ENCODE measurements around the gene SLC45A2.

Gene SLC45A2

DNA sequence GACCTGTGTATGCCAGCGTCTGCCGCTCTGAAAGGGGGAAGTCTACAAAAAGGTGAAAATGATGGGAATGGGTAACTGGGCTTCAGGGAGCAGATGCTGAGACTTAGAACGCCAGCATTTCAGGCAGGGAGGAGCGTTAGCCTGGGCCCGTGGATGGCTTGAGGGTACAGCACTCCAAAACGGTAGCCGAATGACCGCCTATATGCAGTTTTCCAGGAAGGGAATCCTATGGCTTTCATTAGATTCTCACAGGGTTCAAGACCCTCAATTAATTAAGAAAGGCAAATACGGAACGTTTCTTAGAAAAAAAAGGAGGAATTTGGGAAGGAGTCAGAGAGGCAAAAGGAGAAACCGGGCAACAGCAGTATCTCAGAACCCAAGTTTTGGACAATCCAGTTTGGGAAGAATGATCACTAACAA lies 22.7 kb upstream of the SLC45A2 start:
- DNase-seq = peak in 1 of 2 experiments; percentile 13

DNA sequence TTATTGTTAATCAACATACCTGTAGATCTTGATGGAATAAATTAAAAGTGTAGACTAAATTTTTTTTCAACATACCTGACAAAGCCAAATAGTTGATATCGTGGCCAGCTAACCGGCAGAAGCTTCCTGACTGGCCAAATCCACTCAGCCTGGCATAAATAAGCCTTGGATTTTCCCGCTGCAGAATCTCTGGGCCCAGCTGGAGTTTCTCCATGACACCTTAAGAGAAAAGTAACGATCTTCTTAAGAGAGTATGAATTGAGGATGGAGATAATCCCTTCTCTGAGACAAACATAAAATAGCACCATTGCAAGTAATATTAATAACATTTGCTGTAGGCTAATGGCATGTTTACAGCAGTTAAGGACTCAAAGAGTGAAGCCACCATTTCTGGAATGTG lies 21.2 kb upstream of the SLC45A2 start:
- no peak for DNase-seq

DNA sequence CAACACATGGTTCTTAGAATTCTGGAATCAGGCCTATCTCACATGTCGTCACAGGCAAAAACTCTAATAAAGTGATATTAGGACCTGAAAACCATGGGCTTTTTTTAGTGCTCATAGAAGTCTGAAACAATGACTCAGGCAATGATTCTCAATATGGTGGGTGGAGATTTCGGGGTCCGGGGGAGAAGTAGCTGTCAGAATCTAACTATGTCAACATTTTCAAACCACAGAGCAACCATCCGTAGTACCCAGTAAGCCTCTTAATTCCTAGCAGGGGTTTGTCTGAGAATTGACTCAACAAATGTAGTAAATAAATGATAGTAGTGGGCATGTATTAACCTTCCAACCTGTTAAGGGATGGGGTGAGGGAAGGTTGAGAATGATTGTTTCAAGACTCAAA lies 20.7 kb upstream of the SLC45A2 start:
- DNase-seq = no peak

DNA sequence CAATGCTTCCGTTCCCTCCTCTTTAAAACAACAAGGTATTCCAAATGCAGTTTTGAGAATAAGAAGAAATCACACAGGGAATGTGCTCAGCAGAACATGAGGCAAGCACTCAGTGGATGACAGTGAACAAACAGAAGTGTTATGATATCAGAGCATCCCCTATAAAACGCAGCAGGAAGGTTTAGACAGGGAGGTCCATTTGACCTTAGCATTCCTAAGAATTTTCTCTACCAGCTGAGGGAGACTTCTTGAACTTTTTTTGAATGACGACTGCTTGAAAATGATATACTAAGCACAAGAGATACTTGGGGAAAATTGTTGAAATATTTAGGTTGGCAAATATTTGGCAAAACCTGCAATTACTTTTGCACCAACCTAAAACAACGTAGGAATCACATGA lies 19.4 kb upstream of the SLC45A2 start:
- DNase-seq = no peak

DNA sequence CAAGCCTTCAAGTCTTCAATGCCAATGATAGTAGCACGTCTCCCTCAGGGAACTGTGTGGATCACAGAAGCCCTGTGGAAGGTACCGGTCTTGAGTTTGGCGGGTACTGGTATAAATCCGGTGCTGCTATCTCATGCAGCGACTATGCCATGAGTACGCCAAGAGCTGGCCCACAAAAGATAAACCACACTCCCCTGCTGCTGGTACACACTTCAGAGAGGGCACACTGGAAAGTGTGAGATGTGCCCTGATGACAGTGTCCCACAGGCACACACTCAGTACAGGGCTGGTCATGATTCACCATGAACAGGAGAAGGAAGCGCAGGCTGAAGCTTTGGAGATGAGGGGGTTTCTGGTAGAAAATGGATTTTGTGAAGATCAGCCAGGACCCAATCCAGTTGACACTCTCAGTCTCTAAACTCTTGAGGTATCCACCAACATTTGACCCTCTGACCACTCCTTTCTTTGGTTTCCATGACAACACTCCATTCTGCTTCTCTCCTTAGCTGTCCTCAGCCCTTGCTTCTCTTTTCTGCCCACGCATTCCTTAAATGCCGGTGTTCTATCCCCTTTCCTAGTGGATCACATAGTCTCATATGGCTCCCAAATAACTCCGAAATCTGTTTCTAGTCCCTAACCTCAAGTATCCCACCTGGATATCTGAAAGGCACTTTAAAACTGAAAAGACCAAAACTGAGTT lies 18.3 kb upstream of the SLC45A2 start:
- no peak for DNase-seq

DNA sequence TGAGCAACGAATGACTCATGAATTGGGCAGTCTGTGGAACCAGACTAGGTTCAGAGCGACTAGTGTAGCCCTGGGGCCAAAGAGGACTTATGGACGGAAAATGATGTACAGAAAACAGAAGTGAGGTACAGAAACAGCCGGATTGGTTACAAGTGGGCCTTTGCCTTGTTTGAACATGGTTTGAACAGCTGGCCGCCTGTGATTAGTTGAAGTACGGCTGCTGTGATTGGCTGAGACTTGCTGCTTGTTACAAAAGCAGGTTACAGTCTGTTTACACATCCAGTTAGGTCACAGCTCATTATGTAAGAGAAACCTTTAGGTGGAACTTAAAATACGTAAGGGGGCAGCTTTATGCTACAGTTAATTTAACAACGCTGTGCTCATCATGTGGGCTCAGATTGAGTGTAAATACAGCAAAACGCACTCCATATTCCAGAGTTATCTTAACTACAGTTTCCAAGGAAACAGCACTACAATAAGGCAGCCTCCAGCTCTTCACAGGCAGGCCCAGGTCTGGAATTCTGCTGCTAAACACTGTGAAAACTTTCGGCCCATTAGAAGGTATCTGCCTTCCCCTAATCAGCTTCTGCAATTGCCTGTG lies 16.8 kb upstream of the SLC45A2 start:
- no peak for DNase-seq

DNA sequence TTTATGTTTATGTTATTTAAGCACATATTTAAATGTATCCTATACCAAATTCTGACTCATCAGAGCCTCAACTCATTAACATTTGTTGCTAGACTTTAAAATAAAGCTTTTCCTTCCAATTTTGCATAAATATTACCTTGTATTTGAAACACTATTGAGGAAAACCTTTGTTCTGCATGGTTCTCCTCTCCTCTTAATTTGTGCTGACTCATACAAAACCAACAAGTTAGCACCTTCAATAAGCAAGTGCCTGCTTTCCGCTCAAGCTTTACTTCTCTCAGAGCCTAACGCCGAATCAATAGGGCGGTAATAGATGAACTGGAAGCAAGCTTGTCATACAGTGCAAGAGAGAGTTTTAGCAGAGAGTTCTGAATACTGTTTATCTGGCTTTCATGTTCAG lies 15.5 kb upstream of the SLC45A2 start:
- no peak for DNase-seq

DNA sequence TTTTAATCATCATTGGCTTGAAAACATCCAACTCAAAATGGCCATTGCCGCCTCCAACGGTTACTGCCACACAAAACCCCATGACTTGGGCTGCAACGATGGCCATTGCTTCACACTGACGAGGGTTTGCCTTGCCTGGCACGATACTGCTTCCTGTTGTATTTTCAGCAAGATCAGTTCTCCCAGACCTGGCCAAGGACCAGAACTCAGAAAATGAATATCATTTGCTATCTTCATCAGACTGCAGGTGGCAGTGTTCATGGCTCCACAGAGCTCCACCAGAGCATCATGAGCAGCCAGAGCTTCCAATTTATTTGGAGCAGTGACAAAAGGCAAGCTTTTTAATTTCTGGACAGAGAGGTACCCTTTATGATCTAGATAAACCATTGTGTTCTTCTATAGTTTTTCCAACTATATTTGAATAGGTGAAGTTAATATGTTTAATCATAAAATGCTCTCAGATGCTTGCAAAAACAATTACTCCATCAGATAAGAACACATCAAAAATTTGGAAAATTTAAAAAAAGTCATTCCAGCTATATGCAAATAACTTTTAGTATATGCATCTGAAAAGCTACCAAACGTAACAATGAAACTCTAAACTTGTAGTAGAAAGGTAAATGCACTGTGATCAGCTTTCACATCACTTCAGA lies 13.0 kb upstream of the SLC45A2 start:
- DNase-seq = peak; percentile 89 to 93

DNA sequence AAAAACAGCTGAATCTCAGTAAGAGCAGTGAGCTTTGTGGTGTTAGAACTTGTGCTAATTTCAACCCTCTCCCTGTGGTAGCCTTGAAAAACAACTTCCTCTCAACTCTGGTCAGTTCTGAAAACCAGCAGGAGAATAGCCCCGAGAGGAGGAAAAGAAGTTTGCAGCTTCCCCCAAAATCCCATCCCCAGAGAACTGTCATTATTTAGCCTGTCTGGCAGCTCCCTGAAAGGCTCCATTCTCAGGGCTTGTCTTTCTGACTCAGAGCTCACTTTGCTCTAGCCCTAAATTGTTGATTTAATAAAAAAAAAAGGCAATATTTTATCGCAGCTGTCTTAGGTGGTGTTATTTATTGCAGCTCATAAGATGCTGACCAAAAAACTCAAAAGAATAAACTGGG lies 11.4 kb upstream of the SLC45A2 start:
- no peak for DNase-seq

DNA sequence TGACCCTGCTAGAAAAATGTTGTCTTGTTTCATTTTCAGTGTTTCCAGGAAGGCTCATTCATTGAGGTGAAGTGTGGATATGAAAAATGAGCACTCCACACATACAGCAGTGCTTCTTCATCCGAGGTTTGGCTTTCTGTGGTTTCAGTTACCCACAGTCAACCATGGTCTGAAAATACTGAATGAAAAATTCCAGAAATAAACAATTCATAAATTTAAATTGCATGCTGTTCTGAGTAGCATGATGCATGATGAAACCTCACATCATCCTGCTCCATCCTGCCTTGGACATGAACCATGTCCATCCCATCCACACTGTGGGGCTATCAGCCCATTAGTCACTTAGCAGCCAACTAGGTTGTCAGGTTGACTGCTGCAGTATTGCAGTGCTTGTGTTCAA lies 10.4 kb upstream of the SLC45A2 start:
- peak in 1 of 2 experiments; percentile 17 for DNase-seq

DNA sequence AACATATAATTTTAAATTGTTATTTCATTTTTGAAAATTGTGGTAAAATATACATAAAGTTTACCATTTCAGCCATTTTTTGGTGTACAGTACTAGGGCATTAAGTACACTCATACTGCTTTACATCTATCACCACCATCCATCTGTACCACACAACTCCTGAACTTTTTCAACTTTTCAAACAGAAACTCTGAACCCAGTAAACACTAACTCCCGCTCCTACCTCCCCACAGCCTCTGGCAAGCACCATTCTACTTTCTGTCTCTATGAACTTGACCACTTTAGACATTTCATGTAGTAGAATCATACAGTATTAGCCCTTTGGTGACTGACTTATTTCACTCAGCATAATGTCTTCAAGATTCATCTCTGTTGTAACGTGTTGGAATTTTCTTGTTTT lies 8.4 kb upstream of the SLC45A2 start:
- DNase-seq = no peak

DNA sequence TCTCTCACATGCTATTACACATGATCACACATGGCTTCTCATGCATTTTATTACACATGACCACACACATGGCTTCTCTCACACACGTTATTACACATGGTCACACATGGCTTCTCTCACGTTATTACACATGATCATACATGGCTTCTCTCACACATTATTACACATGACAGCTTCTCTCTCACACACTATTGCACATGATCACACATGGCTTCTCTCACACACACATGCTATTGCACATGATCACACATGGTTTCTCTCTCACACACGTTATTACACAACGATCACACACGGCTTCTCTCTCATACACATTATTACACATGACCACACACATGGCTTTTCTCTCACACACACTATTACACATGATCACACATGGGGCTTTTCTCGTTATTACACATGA lies 954 bp upstream of the SLC45A2 start:
- DNase-seq = no peak

DNA sequence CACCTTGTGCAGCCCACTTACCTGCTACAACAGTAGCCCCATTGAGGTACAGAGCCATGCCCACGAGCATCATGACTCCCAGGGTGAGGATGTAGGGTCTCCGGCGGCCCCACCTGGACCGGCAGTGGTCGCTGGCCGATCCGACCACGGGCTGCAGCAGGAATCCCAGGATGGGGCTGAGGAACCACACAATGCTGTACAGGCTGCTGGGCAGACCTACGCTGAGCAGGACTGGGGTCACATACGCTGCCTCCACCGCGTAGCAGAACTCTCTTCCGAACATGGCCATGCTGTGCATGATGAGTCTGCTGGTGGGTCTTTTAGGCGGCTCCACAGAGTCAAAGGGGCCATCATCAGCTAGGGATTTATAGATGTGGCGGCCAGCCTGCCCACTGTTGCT lies 315 bp downstream of the SLC45A2 start:
- no peak for DNase-seq

DNA sequence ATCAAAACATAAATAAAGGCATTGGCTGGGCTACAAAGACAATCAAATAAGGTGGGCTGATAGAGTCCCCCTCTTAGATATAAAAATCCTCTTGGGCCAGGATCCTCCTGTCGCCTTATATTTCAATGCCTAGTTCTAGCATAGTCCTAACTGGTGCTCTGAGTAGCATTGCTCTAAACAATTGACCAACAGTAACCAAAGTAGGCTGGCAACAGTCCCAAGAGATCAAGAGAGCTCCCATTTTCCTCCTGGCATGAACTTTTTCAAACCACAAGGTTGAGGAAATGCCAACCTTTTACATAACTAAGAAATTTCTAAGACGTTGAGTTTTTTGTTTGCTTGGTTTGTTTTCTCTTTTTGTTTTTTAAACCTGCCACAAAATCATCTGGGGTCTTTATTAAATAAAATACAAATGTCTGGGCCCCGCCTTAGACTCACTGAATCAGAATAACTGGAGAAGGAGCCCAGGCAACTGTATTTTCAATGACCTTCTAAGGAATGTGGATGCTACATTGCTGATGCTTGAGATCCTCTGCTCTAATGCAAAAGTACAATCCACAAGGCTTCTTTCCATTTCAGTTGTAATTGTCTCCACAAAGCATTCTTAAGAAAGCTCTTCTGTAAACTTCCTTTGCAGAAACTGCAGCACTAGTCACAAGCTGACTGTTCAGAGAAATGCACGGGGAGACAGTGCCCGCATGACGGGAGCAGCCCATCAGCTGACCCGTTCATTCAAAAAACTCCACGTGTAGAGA lies 2.9 kb downstream of the SLC45A2 start:
- no peak for DNase-seq

DNA sequence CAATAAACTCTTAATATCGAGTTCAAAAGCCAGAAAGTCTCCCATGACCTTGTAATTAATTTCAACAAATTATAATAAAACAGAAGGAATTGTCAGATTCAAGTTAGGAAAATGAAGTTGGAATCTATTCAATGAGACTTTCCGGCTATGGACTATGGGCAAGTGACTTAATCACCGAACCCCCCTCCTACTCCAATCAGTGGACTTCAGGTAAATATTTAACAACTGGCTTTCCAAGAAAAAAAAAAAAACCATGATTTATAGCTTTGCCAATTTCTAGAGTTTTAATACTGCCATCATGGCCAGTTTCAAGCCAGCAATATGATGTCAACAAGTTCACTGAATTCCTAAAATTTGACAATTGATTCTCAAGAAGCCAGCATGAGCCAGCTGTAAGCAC lies 4.5 kb downstream of the SLC45A2 start:
- DNase-seq = no peak

DNA sequence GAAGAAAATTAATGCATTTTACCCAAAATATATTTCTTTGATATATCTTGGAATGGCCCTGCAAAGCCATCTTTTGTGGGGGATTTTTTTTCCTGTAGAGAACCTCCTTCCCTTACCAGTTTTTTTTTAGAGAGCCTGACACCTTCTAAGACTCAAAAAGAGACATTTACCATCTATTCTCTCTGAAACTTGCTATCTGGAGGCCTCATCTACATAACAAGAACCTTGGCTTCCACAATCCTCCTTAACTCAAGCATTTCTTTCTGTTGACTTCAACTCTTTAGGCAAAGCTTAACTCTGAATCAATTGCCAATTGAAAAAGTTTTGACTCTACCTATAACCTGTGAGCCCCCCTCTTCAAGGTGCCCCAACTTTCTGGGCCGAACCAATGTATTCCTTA lies 6.2 kb downstream of the SLC45A2 start:
- no peak for DNase-seq

DNA sequence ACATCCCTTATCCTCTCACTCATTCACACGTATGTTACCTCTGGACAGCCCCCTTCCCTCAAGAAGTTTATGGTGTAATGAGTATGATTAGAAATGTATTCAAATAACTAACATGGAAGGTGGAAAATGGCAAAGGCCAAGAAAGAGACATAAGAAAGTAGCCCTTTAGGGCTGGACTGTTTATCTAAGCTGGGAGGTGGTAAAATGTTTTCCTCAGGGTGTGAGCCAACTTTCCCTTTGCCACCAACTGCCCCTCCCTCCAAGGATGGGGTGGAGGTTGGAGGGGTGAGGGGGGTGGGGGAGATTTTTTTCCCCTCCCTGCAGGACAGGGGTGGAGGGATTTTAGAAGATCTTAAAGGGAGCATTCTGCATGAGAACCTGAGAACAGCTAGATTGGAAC lies 8.2 kb downstream of the SLC45A2 start:
- DNase-seq = no peak

DNA sequence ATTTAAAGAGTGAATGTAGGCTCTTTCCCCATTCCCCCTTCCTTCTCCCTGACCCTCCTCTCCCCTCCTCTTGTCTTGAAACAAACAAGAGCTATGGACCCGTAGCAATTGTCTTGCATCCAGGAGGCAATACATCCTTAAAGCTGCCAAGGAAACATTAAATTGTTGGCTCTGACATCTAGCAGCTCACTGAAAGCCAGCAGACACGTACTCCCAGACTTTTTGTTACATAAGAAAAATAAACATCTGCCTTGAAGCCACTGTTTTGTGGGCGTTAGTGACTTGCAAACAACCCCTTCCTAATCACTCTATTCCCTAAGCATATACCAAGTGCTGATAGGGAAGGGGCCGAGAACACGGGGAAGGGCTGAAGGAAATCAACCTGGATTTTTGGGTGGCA lies 8.6 kb downstream of the SLC45A2 start:
- DNase-seq = no peak

DNA sequence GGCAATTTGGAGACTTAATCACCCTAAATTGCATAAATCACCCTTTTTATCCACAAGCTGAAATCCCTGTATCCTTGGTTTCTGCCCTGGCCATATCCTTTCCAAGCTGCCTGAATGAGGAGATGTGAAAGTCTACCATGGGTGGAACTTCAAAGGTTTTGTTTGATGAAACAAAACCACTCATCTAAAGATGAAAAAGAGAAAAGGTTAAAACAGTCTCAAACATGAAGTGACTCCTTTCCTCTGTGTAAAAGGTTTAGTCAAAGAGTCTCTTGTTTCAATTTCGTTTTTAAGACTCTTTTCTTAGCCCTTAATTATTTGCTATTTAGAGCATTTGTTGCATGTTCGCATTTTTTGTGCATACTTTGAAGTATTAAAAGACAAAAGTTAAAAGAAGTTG lies 11.2 kb downstream of the SLC45A2 start:
- no peak for DNase-seq

DNA sequence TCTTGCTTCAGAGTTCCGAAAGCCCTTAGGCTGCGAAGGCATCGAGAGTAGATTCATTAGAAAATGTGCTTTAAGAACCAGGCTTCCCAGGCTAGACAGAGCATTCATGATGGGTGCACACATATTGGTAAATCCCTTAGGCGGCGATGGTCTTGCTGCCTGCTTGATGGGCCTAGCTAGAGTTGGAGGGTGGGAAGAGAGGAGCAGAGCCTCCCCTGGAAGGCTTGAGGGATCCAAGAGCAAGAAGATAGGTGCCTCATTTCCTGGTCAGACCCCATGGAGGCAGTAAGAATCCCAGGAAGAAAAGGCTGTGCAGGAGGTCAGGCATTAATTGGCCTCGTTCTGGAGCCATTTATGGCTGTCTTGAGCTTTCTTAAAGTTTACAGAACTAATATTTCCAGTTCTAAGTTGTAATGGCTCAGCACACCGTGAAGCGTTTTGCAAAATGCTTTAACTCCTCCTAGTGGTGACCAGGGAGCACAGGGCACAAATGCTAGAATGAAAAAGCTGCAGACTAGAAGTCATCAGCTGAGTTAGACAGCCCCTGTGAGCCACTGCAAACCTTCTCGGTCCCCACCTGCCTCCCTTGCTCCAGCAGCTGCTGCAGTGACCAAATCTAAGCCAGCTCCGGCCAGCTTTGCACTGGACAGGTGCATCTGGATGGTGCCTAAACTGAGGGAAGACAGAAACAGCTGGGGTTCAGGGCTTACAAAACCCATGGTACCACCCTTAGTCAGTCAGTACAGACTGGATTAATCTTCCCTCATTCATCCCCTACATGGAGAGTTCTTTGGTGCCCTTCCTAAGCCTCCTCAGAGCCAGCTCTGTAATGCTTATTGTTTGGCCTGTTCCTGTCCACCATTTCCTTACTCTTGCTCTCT lies 14.7 kb downstream of the SLC45A2 start:
- DNase-seq = peak; percentile 35 to 64

DNA sequence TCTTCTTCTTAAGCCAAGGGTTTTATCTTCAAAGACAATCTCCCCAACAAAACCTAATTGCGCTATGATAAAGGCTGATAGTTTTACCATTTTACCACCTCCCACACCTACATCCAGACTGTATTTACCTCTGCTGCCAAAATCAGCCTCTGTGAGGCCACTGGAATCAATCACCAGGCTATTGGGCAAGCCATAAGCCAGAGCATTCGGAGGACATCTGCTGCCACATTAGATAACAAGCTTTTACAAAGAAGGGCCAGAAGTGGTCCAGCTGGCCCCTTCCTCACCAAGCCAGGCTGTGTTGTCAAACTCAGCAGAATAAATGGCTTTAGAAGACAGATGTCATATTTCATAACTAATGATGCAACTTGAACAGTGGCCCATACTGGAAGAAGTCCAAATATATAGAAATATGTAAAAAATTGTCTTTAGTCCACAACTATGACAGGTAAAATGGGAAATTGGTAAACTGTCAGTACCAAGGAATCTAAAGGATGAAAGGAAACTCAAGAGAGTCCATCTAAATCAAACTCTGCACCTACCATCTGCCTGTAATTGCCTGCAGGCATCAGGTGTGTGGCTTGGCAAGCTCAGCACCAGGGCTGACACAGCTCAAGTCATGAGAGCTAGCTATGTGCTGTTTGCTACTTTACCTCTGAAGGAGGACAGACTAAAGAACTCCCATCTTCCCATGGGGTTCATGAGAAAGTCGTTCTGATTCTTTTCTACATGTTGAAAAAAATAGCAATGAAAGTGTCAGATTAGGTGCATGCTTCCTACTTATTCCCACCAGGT lies 16.1 kb downstream of the SLC45A2 start:
- peak; percentile 91 to 92 for DNase-seq

DNA sequence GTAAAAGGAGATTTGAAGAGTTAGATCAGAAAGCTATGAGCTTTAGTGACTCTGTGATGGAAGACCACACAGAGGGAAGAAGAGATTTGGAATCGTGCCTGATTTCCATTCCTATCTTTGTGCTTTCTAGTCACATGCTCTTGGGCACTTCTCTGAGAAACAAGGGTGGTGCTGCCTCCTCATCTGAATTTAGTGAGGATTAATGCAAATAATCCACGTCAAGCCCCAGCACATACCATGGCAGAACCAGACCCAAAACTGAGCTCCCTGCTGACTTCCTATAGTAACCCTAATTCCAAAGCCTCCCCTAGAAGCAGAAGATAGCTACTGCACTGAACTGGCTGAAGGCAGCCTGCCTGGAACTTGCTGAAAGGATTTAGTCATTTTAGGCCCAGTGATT lies 17.7 kb downstream of the SLC45A2 start:
- no peak for DNase-seq
